CD4-positive, alpha-beta T cell treated with Interleukin-4 for 1 hour (primary cell): Measurements from ENCODE around the gene FAM47A.

Experiments used
- DNase-seq, 2 donors: peaks; one replicate each; pipeline ENCODE4 v3.0.0-alpha.2; 2020 to 2022

Gene FAM47A

DNA sequence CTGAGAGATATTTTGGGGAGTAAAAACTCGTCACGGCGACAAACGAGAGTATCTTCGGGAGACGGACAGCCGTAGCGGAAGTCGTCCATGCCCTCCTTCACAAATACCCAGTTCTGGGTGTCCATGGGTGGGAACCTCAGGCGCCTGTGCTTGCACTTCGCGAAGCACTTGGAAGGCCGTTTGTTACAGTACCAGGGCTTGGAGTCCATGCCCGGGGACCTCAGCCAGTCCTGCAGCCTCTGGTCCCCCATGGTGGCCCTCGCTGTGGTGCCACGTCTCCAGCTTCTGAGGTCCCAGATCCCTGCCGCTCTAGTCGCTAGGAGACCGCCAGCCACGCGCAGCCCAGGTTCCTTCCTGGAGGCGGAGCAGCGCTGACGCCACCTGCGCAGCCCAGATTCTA, at the start of gene FAM47A:
Gene FAM47A, minus strand, starts transcription at position 287 of the 400 bp plus-strand sequence. Its CDS starts 36 bp downstream, at position 251.
- DNase-seq: no peak

DNA sequence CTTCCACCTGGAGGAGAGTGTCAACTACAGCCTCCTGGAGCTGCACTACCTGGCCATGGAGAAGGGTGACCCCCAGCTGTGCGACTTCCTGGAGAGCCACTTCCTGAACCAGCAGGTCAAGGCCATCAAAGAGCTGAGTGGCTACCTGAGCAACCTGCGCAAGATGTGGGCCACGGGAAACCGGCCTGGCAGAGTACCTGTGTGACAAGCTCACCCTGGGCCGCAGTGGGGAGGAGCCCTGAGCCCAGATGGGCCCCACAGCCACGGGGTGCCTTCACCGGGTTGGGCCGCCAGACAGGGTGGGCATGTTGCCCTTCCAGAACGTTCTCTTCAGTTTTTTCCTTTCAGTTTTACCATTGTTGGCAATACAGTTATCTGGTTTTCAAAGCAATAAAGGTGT, 15.2 kb upstream of the FAM47A start:
- DNase-seq: no peak

DNA sequence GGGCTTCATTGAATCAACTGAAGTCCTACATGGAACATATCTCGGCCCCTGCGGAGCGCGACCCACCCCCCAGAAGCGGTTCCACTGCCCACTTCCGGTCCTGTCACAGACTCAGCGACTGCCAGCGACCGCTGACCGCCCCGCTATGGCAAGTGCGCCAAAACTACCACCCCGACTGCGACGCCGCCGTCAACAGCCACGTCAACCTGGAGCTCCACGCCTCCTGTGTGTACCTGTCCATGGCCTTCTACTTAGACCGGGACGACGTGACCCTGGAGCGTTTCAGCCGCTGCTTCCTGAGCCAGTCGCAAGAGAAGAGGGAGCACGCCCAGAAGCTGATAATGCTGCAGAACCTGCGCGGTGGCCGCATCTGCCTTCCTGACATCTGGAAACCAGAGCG, 14.8 kb upstream of the FAM47A start:
- no peak for DNase-seq

DNA sequence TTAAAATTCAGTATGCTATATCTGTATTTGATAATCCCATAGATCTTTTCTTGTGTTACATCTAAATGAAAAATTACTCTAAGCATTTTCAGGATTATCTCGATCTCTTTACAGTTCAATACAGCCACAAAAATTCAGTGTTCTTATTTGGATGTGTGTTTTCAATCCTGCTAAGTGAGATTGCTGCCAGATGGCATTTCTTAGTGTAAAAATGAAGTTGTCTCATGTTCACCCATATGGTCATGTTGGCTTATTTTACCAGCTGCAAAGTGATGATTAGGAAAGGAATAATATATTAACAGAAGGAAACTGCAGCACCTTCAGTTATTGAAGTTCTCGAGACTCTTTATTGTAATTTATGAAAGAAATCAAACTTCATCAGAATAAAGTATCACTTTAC, 12.1 kb upstream of the FAM47A start:
- no peak for DNase-seq

DNA sequence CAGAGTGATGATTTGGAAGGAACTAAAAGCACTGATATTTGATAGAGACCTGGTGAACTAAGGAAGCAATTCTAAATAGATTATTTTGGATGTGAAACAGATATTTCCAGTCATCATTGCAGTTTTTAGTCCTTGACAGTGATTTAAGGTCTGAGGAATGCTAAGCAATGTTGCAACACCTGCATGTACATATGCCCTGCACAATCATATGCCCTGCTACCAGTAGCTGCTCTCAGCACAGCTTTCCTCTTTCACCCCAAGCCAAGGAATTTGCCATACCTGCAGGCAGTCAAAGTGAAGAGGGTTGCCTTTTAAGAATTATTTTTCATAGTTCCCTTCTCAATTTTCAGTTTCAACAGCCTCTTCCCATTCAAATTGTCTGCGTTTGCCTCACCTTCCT, 8.7 kb upstream of the FAM47A start:
- DNase-seq: no peak

DNA sequence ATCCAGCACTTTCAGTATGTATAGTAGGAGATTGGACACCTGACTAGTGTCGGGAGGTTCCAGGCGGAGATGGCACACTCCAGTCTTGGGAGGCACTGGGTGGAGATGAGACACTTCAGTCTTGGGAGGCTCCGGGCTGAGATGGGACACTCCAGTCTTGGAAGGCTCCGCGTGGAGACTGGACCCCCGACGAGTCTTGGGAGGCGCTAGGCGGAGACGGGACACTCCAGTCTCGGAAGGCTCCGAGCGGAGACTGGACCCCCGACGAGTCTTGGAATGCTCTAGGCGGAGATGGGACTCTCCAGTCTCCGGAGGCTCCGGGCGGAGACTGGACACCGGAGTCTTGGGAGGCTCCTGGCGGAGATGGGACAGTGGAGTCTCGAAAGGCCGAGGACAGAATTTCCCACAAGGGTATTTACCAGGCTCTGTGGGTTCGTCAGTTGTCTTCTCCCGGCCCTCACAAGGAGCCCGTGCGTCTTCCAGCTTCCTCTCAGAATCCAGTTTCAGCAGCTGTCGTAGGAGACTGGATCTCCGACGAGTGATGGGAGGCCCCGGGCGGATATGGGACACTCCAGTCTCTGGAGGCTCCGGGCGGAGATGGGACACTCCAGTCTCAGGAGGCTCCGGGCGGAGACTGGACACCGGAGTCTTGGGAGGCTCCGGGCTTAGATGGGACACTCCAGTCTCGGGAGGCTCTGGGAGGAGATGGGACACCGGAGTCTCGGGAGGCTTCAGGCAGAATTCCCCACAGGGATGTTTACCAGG, 952 bp downstream of the FAM47A start:
- no peak for DNase-seq

DNA sequence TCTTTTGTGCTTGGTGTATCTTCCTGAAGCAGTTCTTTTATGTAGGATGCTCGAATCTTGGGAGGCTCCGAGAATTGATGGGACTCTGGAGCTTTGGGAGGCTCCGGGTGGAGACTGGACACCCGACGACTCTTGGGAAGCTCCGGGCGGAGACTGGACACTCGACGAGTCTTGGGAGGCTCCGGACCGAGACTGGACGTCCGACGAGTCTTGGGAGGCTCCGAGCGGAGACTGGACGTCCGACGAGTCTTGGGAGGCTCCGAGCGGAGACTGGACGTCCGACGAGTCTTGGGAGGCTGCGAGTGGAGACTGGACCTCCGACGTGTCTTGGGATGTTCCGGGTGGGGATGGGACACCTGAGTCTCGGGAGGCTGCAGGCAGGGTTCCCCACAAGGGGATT, 1.6 kb downstream of the FAM47A start:
- DNase-seq: no peak

DNA sequence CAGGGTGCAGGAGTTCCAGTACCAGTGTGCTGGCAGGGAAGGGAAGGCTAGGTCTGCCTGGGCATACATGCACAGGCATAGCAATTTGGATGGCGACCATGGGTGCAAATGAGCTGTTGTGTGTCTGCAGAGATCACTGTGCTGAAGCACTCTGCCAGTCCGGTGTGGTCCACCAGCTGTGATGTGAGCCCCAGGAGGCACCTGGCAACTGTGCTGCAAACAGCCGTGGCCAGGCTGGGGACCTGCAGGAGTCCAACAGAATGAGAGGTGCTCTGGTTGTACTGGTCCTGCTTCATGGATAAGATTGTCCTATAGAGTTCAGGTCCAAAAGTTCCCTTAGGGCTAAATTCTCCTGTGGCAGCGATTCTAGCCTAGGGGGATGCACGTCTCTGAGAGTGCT, 6.1 kb downstream of the FAM47A start:
- DNase-seq: no peak

DNA sequence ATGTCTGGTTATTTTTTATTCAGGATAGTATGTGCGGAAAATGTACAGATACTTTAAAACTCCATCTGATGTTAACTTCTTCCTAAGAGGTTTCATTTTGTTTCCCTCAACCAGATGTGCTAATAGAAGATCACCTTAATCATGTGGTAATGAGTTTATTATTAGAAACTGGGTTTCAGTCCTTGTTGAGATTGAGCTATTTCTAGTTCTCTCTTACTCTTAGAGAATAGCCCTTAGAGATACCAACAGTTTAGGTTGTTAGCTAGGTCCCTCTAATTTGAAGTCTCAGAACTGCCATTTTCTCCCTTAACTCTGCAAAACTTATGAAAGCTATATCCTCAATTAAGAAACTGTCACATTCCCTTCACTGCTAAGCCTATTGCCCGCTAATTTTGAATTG, 13.0 kb downstream of the FAM47A start:
- no peak for DNase-seq

DNA sequence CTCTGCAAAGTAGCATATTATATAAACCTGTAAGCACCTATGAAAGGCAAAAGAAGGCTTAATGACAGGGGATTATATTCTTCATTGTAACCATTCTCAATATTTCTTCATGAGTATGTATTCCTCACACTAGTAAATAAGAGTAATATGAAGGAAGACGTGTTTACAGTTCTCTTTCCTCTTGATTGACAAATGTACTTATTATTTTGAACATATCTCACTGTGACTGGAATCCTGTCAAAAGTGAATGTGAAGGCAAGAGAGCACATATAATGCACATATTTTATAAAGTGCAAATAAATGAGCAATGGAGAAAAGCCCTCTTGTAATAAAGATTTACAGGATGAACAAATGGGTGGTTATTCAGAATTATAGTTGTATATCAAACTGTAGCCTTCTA, 19.7 kb downstream of the FAM47A start:
- no peak for DNase-seq
